Esophagus muscularis mucosa (tissue), 4 donors: ENCODE data around the gene GPX2.

Source experiments
- EP300 ChIP-seq: sonication (generic); formaldehyde crosslinking; IDR thresholded peaks from one replicate; pipeline ENCODE4 v1.6.1; 2017; ENCODE audit warnings: antibody characterized with exemption
- POLR2A ChIP-seq: fragments of 450-650 bp; IDR thresholded peaks from one replicate; pipeline ENCODE4 v1.6.1; 2017; ENCODE audit warnings: antibody characterized with exemption, moderate library complexity, mild to moderate bottlenecking, low read depth
- TF ChIP-seq, protein P1 (sequence below), 3 experiments: fragments of 200-600 bp in 2 of 3; fragments of 450-650 bp in 1 of 3; sonication (generic) in 2 of 3; IDR thresholded peaks; one replicate each; pipeline ENCODE4 v1.5.1; 2017 to 2019; ENCODE audit warnings: antibody characterized with exemption in 3 of 3, mild to moderate bottlenecking in 2 of 3, moderate library complexity in 1 of 3

DNA sequence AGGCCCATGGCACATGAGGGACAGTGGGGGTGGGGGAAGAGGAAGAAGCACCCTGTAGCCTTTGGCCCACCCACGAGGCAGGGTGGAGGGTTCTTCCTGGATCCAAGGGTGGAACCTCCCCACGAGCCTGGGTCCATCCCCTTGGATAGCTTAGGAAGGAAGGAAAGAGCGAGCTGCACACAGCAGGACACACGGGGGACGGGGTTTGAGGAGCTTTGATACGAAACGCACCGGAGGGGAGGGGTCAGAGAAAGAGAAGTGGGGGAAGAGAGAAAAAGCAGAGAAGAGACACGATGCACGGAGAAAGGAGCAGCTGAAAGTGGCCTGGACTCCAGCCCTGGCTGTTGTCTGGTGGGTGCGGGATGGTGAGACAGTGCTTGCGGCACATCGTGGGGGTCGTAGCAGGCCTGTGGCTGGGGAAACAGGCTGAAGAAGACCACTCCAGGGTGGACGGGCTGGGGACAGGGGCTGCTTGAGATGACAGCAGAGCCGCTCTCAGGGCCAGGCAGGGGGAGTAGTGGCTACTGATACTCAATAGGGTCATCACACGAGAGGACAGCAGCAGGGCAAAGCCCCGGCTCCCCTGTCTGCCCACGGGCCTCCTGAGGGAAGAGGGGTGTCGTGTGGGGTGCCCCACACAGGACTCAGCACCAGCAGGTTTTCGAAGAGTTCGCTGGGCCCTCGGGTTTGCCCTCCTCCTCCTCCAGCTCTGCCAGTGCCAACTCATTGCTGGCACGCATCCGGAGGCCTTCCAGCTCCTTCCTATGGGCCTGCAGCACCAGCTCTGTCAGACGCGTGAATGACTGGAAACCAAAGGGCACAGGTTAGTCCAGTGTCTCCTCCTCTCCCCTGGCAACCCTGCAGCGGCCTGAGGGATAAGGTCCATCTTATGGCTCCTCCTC, 5.4 kb upstream of the GPX2 start:
- TF ChIP-seq, protein P1, sequence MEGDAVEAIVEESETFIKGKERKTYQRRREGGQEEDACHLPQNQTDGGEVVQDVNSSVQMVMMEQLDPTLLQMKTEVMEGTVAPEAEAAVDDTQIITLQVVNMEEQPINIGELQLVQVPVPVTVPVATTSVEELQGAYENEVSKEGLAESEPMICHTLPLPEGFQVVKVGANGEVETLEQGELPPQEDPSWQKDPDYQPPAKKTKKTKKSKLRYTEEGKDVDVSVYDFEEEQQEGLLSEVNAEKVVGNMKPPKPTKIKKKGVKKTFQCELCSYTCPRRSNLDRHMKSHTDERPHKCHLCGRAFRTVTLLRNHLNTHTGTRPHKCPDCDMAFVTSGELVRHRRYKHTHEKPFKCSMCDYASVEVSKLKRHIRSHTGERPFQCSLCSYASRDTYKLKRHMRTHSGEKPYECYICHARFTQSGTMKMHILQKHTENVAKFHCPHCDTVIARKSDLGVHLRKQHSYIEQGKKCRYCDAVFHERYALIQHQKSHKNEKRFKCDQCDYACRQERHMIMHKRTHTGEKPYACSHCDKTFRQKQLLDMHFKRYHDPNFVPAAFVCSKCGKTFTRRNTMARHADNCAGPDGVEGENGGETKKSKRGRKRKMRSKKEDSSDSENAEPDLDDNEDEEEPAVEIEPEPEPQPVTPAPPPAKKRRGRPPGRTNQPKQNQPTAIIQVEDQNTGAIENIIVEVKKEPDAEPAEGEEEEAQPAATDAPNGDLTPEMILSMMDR (IDR thresholded peaks at IDR 0.05) = no peak
- TF ChIP-seq POLR2A = no peak
- no peak for TF ChIP-seq EP300
